DLD1 (cell line): ENCODE measurements around the gene U2AF1L4.
"Not testable (repeated sequence)": the region's sequence is repeated elsewhere in the genome, so short reads cannot be mapped to it uniquely, and the experiment has no call there.

Experiments used
- in situ Hi-C: cut with HindIII; loops from 2 replicates; pipeline ENCODE4 v1.10.0; 2017; ENCODE audit warnings: low sequenced_read_pairs

U2AF1L4 gene

GRCh38 chr19:35727956-35728706 lies 17.1 kb downstream of the U2AF1L4 start:
- in situ Hi-C loops = no loop called here

GRCh38 chr19:35727053-35727955 lies 17.9 kb downstream of the U2AF1L4 start:
- in situ Hi-C loops = no loop called here

- in situ Hi-C loops = no loop called here
Measured at GRCh38 chr19:35725216-35725861, 19.9 kb downstream of the U2AF1L4 start.

- in situ Hi-C loops = no loop called here
Measured at GRCh38 chr19:35724560-35724959, 20.7 kb downstream of the U2AF1L4 start.

GRCh38 chr19:35724132-35724531 lies 21.1 kb downstream of the U2AF1L4 start:
- in situ Hi-C loops = not testable (repeated sequence)

- in situ Hi-C loops = no loop called here
Measured at GRCh38 chr19:35723671-35724070, 21.5 kb downstream of the U2AF1L4 start.

GRCh38 chr19:35722897-35723296 lies 22.3 kb downstream of the U2AF1L4 start:
- in situ Hi-C loops = no loop called here

- in situ Hi-C loops = no loop called here
Measured at GRCh38 chr19:35722461-35722860, 22.8 kb downstream of the U2AF1L4 start.

- in situ Hi-C loops = no loop called here
Measured at GRCh38 chr19:35721374-35721773, 23.8 kb downstream of the U2AF1L4 start.

GRCh38 chr19:35720648-35721047 lies 24.6 kb downstream of the U2AF1L4 start:
- in situ Hi-C loops = no loop called here

GRCh38 chr19:35720163-35720524 lies 25.1 kb downstream of the U2AF1L4 start:
- in situ Hi-C loops = no loop called here

GRCh38 chr19:35719402-35720162 lies 25.6 kb downstream of the U2AF1L4 start:
- in situ Hi-C loops = no loop called here

- in situ Hi-C loops = no loop called here
Measured at GRCh38 chr19:35718345-35719041, 26.7 kb downstream of the U2AF1L4 start.

- in situ Hi-C loops = no loop called here
Measured at GRCh38 chr19:35717665-35718344, 27.4 kb downstream of the U2AF1L4 start, which contains the start of gene KMT2B. KMT2B (plus strand) TSS chr19:35718003; CDS start chr19:35718019, 16 bp downstream.

GRCh38 chr19:35716801-35717664 lies 28.2 kb downstream of the U2AF1L4 start:
- in situ Hi-C loops = no loop called here

GRCh38 chr19:35715981-35716800 lies 29.0 kb downstream of the U2AF1L4 start:
- in situ Hi-C loops = no loop called here

GRCh38 chr19:35715355-35715809 lies 29.8 kb downstream of the U2AF1L4 start:
- in situ Hi-C loops = no loop called here
